Measurements from ENCODE around the gene ADAM19. TPM values are rescaled to one million over a fixed set of nuclear protein-coding genes. Genes with fewer than 3 reads are reported as not detected.

Gene ADAM19
- total RNA-seq, 3 donors from 2014 or later = 37.9 to 54.9 (median 49.2) TPM

DNA sequence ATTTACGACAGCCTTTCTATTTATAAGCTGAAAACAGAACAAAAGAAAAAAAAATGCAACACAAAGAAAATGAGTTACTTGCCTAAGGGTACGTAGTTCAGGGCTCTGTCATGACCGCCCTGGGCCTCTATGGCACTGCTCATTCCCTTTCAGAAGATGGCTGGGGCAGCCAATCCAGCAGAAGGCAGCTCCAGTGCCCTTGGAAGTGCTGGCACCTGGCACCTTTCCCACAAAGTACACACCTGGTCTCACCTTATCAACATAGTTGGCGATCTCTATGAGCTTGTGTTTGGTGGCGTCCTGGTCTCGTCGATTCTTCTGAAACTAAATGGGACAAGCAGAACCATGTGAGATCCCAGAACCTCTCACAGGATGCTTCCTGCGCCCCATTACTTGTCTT lies 62.4 kb downstream of the ADAM19 start:
- H3K4me3 Mint-ChIP-seq = no peak overlapping the region
- DNase-seq (no peak), ATAC-seq (no peak)
- H3K27me3 Mint-ChIP-seq (ENCODE audit: low read depth) = no peaks in the 10 kb centered on the region
- peaks cover 13% of the 10 kb centered on the region for H3K4me1 Mint-ChIP-seq (ENCODE audit: low read depth)
- H3K36me3 Mint-ChIP-seq (ENCODE audit: insufficient read depth) = peaks cover 35% of the 10 kb centered on the region
- H3K9me3 Mint-ChIP-seq = no peaks in the 10 kb centered on the region

DNA sequence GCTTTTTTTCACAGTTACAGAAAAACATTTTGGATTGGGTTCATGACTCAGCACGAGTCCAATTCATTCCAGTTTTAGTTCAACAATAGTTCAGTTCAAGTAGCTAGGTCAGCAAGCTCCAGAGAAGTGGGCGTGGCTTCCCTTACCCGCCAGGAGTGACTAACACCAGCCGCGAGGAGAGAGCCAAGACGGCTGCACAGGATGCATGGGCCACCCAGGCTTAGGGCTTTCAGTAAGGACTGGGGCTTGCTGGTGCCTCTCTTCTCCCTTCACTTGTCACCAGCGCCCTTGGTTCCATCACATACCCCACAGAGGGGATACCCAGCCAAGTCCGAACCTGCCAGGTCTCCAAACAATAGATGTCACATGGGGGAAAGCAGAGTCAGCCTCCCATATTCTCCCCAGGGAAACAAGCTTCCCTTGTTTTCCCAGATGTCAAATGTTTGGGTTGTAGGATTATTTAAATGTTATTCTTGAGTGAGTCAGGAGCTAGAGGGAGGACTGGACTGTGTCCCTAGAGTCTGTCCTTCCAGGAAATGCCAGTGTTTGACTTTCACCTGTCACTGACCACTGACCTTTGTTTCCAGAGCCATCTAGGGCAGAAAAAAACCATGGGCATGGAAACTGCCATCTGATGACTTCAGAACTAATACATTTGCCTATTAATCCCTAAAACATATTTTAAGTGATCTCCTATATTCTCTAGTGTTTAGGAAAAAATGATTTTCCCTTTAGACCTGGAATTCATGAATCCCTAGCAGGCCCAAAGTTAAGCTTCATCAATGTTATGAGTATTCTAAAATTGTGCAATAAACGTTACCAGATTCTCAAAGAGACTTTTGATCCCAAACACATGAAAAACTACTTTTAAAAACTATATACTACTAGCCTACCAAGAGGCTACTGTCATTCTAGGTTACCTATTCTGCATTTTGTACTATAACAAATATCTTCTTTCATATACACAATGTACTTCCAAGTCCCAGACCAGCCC lies 63.6 kb downstream of the ADAM19 start:
- ATAC-seq (peak in 1 of 2 donors; percentile 52), DNase-seq (peak; percentile 23)
- Mint-ChIP-seq H3K4me3 (no peak overlapping the region), H3K36me3 (ENCODE audit: insufficient read depth) (peaks cover 34% of the 10 kb centered on the region), H3K9me3 (no peaks in the 10 kb centered on the region), H3K27me3 (ENCODE audit: low read depth) (no peaks in the 10 kb centered on the region), H3K4me1 (ENCODE audit: low read depth) (peaks cover 15% of the 10 kb centered on the region)

DNA sequence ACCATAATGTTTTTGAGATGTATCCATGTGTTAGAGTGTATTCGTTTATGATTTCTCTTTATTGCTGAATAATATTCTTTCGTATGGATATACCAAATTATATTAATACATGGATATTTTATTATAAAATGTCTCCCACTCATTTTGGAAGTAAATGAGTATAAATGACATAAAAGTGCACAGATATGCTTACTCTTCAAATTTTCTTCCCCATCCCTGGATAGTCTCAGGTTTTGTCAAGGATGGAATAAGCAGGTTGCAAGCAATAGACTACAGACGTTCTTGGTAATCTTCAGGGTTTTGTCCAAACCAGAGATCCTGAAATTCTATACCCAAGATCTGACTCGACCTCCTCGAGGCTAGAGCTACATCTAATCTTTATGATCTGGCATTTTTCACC lies 64.9 kb downstream of the ADAM19 start:
- peaks cover 24% of the 10 kb centered on the region for H3K4me1 Mint-ChIP-seq (ENCODE audit: low read depth)
- H3K9me3 Mint-ChIP-seq = no peaks in the 10 kb centered on the region
- H3K36me3 Mint-ChIP-seq (ENCODE audit: insufficient read depth) = peaks cover 43% of the 10 kb centered on the region
- no peaks in the 10 kb centered on the region for H3K27me3 Mint-ChIP-seq (ENCODE audit: low read depth)
- DNase-seq (no peak), ATAC-seq (no peak)
- H3K4me3 Mint-ChIP-seq = no peak overlapping the region

GRCh38 chr5:157509587-157509986 lies 66.0 kb downstream of the ADAM19 start:
- ATAC-seq (no peak), DNase-seq (no peak)
- peaks cover 47% of the 10 kb centered on the region for H3K36me3 Mint-ChIP-seq (ENCODE audit: insufficient read depth)
- H3K27me3 Mint-ChIP-seq (ENCODE audit: low read depth) = no peaks in the 10 kb centered on the region
- H3K4me1 Mint-ChIP-seq (ENCODE audit: low read depth) = peaks cover 23% of the 10 kb centered on the region
- H3K9me3 Mint-ChIP-seq = no peaks in the 10 kb centered on the region
- no peak overlapping the region for H3K4me3 Mint-ChIP-seq

- Mint-ChIP-seq H3K4me3 (no peak overlapping the region), H3K36me3 (ENCODE audit: insufficient read depth) (peaks cover 47% of the 10 kb centered on the region), H3K9me3 (no peaks in the 10 kb centered on the region), H3K27me3 (ENCODE audit: low read depth) (no peaks in the 10 kb centered on the region), H3K4me1 (ENCODE audit: low read depth) (peaks cover 23% of the 10 kb centered on the region)
- DNase-seq = no peak
- ATAC-seq = no peak
Measured at GRCh38 chr5:157509093-157509492, 66.5 kb downstream of the ADAM19 start.

GRCh38 chr5:157506981-157507780 lies 68.4 kb downstream of the ADAM19 start:
- Mint-ChIP-seq H3K36me3 (ENCODE audit: insufficient read depth) (peaks cover 39% of the 10 kb centered on the region), H3K9me3 (no peaks in the 10 kb centered on the region), H3K4me1 (ENCODE audit: low read depth) (peaks cover 19% of the 10 kb centered on the region), H3K27me3 (ENCODE audit: low read depth) (no peaks in the 10 kb centered on the region), H3K4me3 (no peak overlapping the region)
- no peak for ATAC-seq
- no peak for DNase-seq

DNA sequence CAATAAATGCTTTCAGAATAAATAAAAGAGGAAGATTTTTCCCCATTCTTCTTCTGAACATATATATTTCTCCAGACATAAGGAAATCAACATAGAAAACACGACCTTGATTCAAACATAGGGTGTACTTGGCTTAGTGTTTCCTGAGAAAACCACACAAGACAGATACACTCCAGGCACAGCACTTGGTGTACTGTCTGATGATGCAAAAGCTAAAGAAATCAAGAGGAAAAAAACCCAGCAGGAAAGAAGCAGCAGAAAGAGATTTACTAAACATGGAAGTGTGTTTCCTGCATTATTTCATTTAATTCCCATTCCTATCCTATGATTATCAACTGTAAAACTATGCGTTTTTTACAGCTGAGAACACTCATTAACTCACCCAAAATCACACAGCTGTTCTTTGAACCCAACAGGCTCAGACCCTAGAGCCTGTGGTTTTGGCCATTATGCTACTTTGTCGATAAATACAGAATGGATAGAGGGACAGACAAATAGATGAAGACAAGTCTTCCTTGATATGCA lies 69.4 kb downstream of the ADAM19 start:
- H3K4me1 Mint-ChIP-seq (ENCODE audit: low read depth) = peaks cover 22% of the 10 kb centered on the region
- DNase-seq (no peak), ATAC-seq (no peak)
- H3K36me3 Mint-ChIP-seq (ENCODE audit: insufficient read depth) = peaks cover 43% of the 10 kb centered on the region
- no peaks in the 10 kb centered on the region for H3K9me3 Mint-ChIP-seq
- H3K27me3 Mint-ChIP-seq (ENCODE audit: low read depth) = no peaks in the 10 kb centered on the region
- H3K4me3 Mint-ChIP-seq = no peak overlapping the region

- Mint-ChIP-seq H3K27me3 (ENCODE audit: low read depth) (no peaks in the 10 kb centered on the region), H3K36me3 (ENCODE audit: insufficient read depth) (peaks cover 44% of the 10 kb centered on the region), H3K9me3 (no peaks in the 10 kb centered on the region), H3K4me3 (no peak overlapping the region), H3K4me1 (ENCODE audit: low read depth) (peaks cover 28% of the 10 kb centered on the region)
- DNase-seq (no peak), ATAC-seq (no peak)
Measured at GRCh38 chr5:157505496-157505895, 70.1 kb downstream of the ADAM19 start.

DNA sequence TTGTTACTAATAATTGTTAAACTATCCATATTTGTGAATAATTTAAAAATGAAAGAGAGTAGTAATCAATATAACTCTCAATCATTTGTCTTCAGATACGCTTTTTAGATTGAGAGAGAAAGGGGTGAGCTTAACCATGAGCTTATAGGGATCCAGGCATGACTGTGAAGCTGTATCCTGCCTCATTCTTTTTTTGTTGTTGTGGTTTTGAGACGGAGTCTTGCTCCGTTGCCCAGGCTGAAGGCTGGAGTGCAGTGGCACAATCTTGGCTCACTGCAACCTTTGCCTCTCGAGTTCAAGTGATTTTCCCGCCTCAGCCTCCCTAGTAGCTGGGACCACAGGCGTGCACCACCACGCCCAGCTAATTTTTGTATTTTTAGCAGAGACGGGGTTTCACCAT lies 71.5 kb downstream of the ADAM19 start:
- peaks cover 39% of the 10 kb centered on the region for H3K36me3 Mint-ChIP-seq (ENCODE audit: insufficient read depth)
- H3K27me3 Mint-ChIP-seq (ENCODE audit: low read depth) = no peaks in the 10 kb centered on the region
- no peaks in the 10 kb centered on the region for H3K9me3 Mint-ChIP-seq
- DNase-seq = no peak
- H3K4me3 Mint-ChIP-seq = no peak overlapping the region
- ATAC-seq = no peak
- peaks cover 26% of the 10 kb centered on the region for H3K4me1 Mint-ChIP-seq (ENCODE audit: low read depth)

- H3K4me1 Mint-ChIP-seq (ENCODE audit: low read depth) = peaks cover 26% of the 10 kb centered on the region
- no peak for ATAC-seq
- no peaks in the 10 kb centered on the region for H3K9me3 Mint-ChIP-seq
- H3K27me3 Mint-ChIP-seq (ENCODE audit: low read depth) = no peaks in the 10 kb centered on the region
- DNase-seq = no peak
- H3K36me3 Mint-ChIP-seq (ENCODE audit: insufficient read depth) = peaks cover 34% of the 10 kb centered on the region
- no peak overlapping the region for H3K4me3 Mint-ChIP-seq
Measured at GRCh38 chr5:157502143-157502647, 73.4 kb downstream of the ADAM19 start.

DNA sequence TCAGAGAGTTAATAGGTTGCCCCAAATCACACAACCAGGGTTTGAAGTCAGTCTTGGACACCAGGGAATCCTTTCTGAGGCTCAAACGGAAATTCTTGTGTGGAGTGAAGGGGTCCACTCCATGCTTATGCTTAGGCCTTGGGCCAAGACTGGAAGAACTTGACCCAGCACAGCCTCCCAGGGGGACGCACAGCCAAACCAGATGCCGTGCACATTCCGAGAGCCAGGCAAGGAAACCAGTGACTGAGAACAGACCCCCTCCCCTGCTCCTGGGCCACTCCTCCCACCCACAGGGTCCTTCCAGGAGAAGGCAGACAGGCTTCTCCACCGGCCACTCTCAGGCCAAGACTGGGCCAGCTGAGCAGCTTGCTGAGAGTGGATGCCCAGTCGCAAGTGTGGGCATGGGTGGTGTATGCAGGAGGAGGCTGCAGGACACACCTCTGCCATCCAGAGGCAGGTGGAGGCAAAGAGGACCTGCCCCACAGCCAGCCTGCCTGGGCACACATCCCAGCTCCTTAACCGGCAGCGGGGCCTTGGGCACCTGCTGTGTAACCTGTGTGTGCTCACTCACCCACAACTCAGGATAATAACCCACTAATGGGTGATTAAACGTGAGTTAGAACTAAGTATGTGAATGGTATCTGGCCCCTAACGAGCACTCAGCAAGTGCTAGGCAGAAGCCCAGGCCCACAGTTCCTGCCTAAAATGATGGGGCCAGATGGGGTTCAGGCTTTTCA lies 77.5 kb downstream of the ADAM19 start:
- Mint-ChIP-seq H3K36me3 (ENCODE audit: insufficient read depth) (peaks cover 28% of the 10 kb centered on the region), H3K4me3 (no peak overlapping the region)

DNA sequence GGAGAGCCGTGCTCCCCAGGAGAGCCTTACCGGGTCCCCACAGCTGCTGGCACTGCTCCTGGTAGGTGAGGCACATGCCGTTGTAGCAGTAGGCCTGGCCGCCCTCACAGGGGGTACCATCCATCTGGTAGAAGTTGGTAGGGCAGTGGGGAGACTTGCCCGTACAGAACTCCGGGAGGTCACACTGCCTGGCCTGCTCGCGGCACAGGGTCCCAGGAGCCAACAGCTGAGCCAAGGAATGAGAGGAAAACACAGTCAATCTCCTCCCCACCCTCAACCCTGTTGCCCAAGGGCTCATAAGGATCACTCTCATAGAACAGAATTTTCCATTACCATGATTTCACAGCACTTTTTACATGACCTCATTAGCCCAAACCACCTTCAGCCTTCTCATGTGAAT lies 78.7 kb downstream of the ADAM19 start:
- Mint-ChIP-seq H3K36me3 (ENCODE audit: insufficient read depth) (peaks cover 23% of the 10 kb centered on the region), H3K4me3 (no peak overlapping the region), H3K9me3 (no peaks in the 10 kb centered on the region), H3K4me1 (ENCODE audit: low read depth) (peaks cover 9% of the 10 kb centered on the region), H3K27me3 (ENCODE audit: low read depth) (no peaks in the 10 kb centered on the region)
- ATAC-seq (no peak), DNase-seq (no peak)

More for the DNA sequence above, 77.5 kb downstream of the ADAM19 start:
- no peaks in the 10 kb centered on the region for H3K27me3 Mint-ChIP-seq (ENCODE audit: low read depth)
- peaks cover 13% of the 10 kb centered on the region for H3K4me1 Mint-ChIP-seq (ENCODE audit: low read depth)
- ATAC-seq (no peak), DNase-seq (no peak)
- no peaks in the 10 kb centered on the region for H3K9me3 Mint-ChIP-seq

GRCh38 chr5:157494178-157494832 lies 81.3 kb downstream of the ADAM19 start:
- ATAC-seq (peak in 1 of 2 donors; percentile 21), DNase-seq (no peak)
- no peaks in the 10 kb centered on the region for H3K27me3 Mint-ChIP-seq (ENCODE audit: low read depth)
- no peak overlapping the region for H3K4me3 Mint-ChIP-seq
- H3K4me1 Mint-ChIP-seq (ENCODE audit: low read depth) = peaks cover 1% of the 10 kb centered on the region
- peaks cover 22% of the 10 kb centered on the region for H3K36me3 Mint-ChIP-seq (ENCODE audit: insufficient read depth)
- H3K9me3 Mint-ChIP-seq = no peaks in the 10 kb centered on the region

All from activated T-cell treated with anti-CD3 and anti-CD28 coated beads, Interleukin-2, amount 50 U/mL, for 4 hours (primary cell).